ENCODE measurements around the gene MTFMT.

DNA sequence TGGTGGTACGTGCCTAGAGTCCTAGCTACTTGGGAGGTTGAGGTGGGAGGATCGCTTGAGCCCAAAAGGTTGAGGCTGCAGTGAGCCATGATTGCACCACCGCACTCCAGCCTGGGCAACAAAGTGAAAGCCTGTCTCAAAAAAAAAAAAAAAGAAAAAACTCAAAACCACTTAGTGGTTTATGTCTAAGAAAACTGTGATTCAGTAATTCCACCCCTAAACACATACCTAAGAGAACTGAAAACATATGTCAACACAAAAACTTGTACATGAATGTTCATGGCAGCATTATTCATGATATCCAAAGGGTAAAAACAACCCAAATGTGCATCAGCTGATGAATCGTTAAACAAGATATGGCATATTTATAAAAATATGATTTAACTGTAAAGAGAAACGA is 54.0 kb downstream of the MTFMT start:
- TF ChIP-seq, protein P1, sequence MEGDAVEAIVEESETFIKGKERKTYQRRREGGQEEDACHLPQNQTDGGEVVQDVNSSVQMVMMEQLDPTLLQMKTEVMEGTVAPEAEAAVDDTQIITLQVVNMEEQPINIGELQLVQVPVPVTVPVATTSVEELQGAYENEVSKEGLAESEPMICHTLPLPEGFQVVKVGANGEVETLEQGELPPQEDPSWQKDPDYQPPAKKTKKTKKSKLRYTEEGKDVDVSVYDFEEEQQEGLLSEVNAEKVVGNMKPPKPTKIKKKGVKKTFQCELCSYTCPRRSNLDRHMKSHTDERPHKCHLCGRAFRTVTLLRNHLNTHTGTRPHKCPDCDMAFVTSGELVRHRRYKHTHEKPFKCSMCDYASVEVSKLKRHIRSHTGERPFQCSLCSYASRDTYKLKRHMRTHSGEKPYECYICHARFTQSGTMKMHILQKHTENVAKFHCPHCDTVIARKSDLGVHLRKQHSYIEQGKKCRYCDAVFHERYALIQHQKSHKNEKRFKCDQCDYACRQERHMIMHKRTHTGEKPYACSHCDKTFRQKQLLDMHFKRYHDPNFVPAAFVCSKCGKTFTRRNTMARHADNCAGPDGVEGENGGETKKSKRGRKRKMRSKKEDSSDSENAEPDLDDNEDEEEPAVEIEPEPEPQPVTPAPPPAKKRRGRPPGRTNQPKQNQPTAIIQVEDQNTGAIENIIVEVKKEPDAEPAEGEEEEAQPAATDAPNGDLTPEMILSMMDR (IDR thresholded peaks at IDR 0.05; ENCODE audit: insufficient read depth, low read depth, low read length): no peak
- TF ChIP-seq EZH2 (IDR thresholded peaks at IDR 0.05; ENCODE audit: insufficient read depth, low read length): no peak

Data from astrocyte (in vitro differentiated cells and primary cell).